ENCODE results near the gene PINLYP.
"Not testable (repeated sequence)": the region's sequence is repeated elsewhere in the genome, so short reads cannot be mapped to it uniquely, and the experiment has no call there.

Gene PINLYP

DNA sequence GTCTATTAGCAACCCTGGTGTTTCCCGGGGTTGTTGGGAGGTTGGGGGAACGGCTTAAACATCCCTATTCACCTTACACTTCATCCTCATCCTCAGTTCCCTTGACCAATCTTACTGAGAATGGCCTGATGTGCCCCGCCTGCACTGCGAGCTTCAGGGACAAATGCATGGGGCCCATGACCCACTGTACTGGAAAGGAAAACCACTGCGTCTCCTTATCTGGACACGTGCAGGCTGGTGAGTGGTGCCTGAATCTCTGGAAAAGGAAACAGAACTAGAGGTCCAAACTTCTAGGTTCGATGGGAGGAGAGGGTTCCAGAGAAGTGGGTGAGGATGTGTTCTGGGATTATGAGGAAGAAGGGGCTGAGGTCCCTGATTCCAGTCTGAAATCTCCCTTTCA is 5.9 kb downstream of the PINLYP start:
- H3K27me3 ChIP-seq (ENCODE audit: control insufficient read depth in 2 of 2, insufficient read depth in 2 of 2, low read length in 2 of 2): no peaks in the 10 kb centered on the region
- peaks cover 0 to 2% of the 10 kb centered on the region in 2 donors for H3K4me1 ChIP-seq (ENCODE audit: control insufficient read depth in 2 of 2, insufficient read depth in 2 of 2, low read length in 2 of 2)
- peak overlapping the region; percentile 1 to 57 for H3K4me3 ChIP-seq (ENCODE audit: low read length in 2 of 2)
- H3K36me3 ChIP-seq (ENCODE audit: control insufficient read depth in 2 of 2, insufficient read depth in 2 of 2, low read length in 2 of 2): no peaks in the 10 kb centered on the region
- no peak overlapping the region for H3K27ac ChIP-seq (ENCODE audit: low read depth in 2 of 2, low read length in 2 of 2)
- no peaks in the 10 kb centered on the region for H3K9me3 ChIP-seq (ENCODE audit: control insufficient read depth in 2 of 2, low read length in 2 of 2)
- no peak overlapping the region for H3K9ac ChIP-seq (ENCODE audit: low read depth in 1 of 2, low read length in 2 of 2)

DNA sequence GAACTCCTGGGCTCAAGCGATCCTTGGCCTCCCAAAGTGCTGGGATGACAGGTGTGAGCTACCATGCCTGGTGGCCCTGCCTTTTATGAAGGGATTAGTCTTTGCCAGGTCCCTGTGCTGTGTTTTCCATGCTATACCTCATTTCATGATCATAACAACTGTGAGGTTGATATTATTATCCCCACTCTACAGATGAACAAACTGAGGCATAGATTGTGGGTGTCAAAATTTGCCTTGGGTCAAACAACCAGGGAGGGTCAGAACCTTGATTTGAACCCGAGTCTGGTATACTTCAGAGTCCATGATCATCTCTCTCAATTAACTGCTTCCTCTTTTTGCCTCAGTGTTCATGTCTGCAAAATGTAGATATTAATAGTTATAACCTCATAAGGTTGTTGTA is 6.9 kb downstream of the PINLYP start:
- Histone ChIP-seq H3K4me3 (ENCODE audit: low read length in 2 of 2) (no peak overlapping the region), H3K36me3 (ENCODE audit: control insufficient read depth in 2 of 2, insufficient read depth in 2 of 2, low read length in 2 of 2) (no peaks in the 10 kb centered on the region), H3K27ac (ENCODE audit: low read depth in 2 of 2, low read length in 2 of 2) (no peak overlapping the region), H3K27me3 (ENCODE audit: control insufficient read depth in 2 of 2, insufficient read depth in 2 of 2, low read length in 2 of 2) (no peaks in the 10 kb centered on the region), H3K9ac (ENCODE audit: low read depth in 1 of 2, low read length in 2 of 2) (no peak overlapping the region), H3K9me3 (ENCODE audit: control insufficient read depth in 2 of 2, low read length in 2 of 2) (no peaks in the 10 kb centered on the region), H3K4me1 (ENCODE audit: control insufficient read depth in 2 of 2, insufficient read depth in 2 of 2, low read length in 2 of 2) (peaks cover 0 to 2% of the 10 kb centered on the region in 2 donors)

DNA sequence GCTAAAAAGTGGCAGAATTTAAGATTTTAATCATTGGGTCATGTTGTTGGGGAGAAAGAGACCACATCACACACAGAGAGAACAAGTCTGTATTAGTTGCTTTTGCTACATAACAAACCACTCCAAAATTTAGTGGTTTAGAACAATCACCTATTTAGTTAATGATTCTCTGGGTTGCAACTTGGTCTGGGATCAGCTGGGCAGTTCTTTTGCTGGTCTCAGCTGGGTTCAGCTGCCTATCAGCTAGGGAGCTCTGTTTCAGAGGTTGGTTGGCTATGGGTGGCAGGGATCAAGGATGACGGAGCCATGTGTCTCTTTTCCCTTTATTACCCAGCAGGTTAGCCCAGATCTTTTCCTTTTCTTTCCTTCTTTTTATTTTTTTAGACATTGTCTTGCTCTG is 8.9 kb downstream of the PINLYP start:
- Histone ChIP-seq H3K9me3 (ENCODE audit: control insufficient read depth in 2 of 2, low read length in 2 of 2) (no peaks in the 10 kb centered on the region), H3K9ac (ENCODE audit: low read depth in 1 of 2, low read length in 2 of 2) (no peak overlapping the region), H3K4me3 (ENCODE audit: low read length in 2 of 2) (no peak overlapping the region), H3K36me3 (ENCODE audit: control insufficient read depth in 2 of 2, insufficient read depth in 2 of 2, low read length in 2 of 2) (no peaks in the 10 kb centered on the region), H3K4me1 (ENCODE audit: control insufficient read depth in 2 of 2, insufficient read depth in 2 of 2, low read length in 2 of 2) (peaks cover 0 to 2% of the 10 kb centered on the region in 2 donors), H3K27me3 (ENCODE audit: control insufficient read depth in 2 of 2, insufficient read depth in 2 of 2, low read length in 2 of 2) (no peaks in the 10 kb centered on the region), H3K27ac (ENCODE audit: low read depth in 2 of 2, low read length in 2 of 2) (no peak overlapping the region)

DNA sequence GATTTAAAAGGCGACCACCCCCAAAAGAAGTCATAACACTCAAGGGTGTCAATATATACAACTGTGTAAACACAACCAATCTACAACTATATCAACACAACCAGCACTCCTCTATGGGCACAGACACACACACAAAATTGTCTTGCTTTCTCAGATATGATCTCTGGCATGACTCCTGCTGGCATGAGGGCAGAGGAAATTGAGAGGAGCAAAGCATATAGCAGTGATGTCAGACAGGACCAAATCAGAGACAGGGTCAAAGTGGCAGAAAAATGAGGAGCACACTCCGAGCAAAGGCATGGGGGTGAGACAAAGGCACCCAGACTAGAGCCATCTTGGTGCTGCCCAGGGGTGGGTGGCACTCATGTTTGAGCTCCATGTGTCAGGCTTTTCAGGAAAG is 10.7 kb downstream of the PINLYP start:
- no peak overlapping the region for H3K9ac ChIP-seq (ENCODE audit: low read depth in 1 of 2, low read length in 2 of 2)

DNA sequence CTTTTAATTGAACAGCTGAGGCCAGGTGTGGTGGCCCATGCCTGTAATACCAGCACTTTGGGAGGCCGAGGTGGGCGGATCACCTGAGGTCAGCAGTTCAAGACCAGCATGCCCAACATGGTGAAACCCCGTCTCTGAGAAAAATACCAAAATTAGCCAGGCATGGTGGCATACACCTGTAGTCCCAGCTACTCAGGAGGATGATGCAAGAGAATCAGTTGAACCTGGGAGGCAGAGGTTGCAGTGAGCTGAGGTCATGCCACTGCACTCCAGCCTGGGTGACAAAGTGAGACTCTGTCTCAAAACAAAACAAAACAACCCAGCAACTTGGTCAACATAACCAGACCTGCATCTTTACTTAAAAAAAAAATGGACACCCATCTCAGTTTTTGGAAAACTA is 11.4 kb downstream of the PINLYP start:
- H3K9ac ChIP-seq (ENCODE audit: low read depth in 1 of 2, low read length in 2 of 2); H3K36me3 ChIP-seq (ENCODE audit: control insufficient read depth in 2 of 2, insufficient read depth in 2 of 2, low read length in 2 of 2): not testable (repeated sequence)

More for the DNA sequence above, 10.7 kb downstream of the PINLYP start:
- Histone ChIP-seq H3K27ac (ENCODE audit: low read depth in 2 of 2, low read length in 2 of 2) (no peak overlapping the region), H3K4me3 (ENCODE audit: low read length in 2 of 2) (no peak overlapping the region), H3K4me1 (ENCODE audit: control insufficient read depth in 2 of 2, insufficient read depth in 2 of 2, low read length in 2 of 2) (peaks cover 0 to 2% of the 10 kb centered on the region in 2 donors), H3K9me3 (ENCODE audit: control insufficient read depth in 2 of 2, low read length in 2 of 2) (no peaks in the 10 kb centered on the region), H3K36me3 (ENCODE audit: control insufficient read depth in 2 of 2, insufficient read depth in 2 of 2, low read length in 2 of 2) (peaks cover 0 to 8% of the 10 kb centered on the region in 2 donors), H3K27me3 (ENCODE audit: control insufficient read depth in 2 of 2, insufficient read depth in 2 of 2, low read length in 2 of 2) (no peaks in the 10 kb centered on the region)

DNA sequence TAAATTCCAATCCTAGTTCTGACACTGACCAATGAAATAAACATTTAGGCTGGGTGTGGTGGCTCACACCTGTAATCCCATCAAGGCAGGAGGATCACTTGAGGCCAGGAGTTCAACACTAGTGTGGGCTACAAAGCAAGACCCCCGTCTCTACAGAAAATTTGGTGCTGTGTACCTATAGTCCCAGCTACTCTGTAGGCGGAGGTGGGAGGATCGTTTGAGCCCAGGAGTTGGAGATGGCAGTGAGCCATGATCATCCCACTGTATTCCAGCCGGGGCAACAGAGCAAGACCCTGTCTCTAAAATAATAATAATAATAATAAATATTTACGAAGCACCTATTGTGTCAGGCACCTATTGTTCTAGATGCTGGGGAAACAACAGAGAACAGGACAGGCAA is 13.7 kb downstream of the PINLYP start:
- Histone ChIP-seq H3K4me3 (ENCODE audit: low read length in 2 of 2) (no peak overlapping the region), H3K27me3 (ENCODE audit: control insufficient read depth in 2 of 2, insufficient read depth in 2 of 2, low read length in 2 of 2) (no peaks in the 10 kb centered on the region), H3K27ac (ENCODE audit: low read depth in 2 of 2, low read length in 2 of 2) (no peak overlapping the region), H3K4me1 (ENCODE audit: control insufficient read depth in 2 of 2, insufficient read depth in 2 of 2, low read length in 2 of 2) (peaks cover 4 to 5% of the 10 kb centered on the region in 2 donors), H3K36me3 (ENCODE audit: control insufficient read depth in 2 of 2, insufficient read depth in 2 of 2, low read length in 2 of 2) (peaks cover 0 to 24% of the 10 kb centered on the region in 2 donors), H3K9me3 (ENCODE audit: control insufficient read depth in 2 of 2, low read length in 2 of 2) (no peaks in the 10 kb centered on the region), H3K9ac (ENCODE audit: low read depth in 1 of 2, low read length in 2 of 2) (no peak overlapping the region)

More for the DNA sequence above, 11.4 kb downstream of the PINLYP start:
- not testable (repeated sequence) for H3K4me3 ChIP-seq (ENCODE audit: low read length in 2 of 2); H3K4me1 ChIP-seq (ENCODE audit: control insufficient read depth in 2 of 2, insufficient read depth in 2 of 2, low read length in 2 of 2); H3K27ac ChIP-seq (ENCODE audit: low read depth in 2 of 2, low read length in 2 of 2); H3K9me3 ChIP-seq (ENCODE audit: control insufficient read depth in 2 of 2, low read length in 2 of 2); H3K27me3 ChIP-seq (ENCODE audit: control insufficient read depth in 2 of 2, insufficient read depth in 2 of 2, low read length in 2 of 2)

DNA sequence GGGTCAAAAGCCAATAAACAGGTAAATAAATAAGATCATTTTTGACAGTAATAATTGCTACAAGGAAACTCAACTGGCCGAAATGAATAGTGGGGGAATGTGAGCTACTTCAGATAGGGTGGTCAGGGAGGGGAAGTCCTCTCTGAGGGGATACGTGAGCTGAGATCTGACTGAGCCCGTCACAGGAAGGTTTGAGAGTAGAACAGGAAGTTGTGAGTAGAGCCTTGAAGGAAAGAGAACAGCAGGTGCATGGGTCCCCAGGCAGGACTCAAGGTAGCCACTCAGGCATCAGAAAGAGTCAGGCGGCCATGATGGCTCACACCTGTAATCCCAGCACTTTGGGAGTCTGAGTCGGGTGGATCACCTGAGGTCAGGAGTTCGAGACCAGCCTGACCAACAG is 14.1 kb downstream of the PINLYP start:
- Histone ChIP-seq H3K9ac (ENCODE audit: low read depth in 1 of 2, low read length in 2 of 2) (no peak overlapping the region), H3K4me3 (ENCODE audit: low read length in 2 of 2) (no peak overlapping the region), H3K4me1 (ENCODE audit: control insufficient read depth in 2 of 2, insufficient read depth in 2 of 2, low read length in 2 of 2) (peaks cover 7% of the 10 kb centered on the region in 2 donors), H3K9me3 (ENCODE audit: control insufficient read depth in 2 of 2, low read length in 2 of 2) (no peaks in the 10 kb centered on the region), H3K36me3 (ENCODE audit: control insufficient read depth in 2 of 2, insufficient read depth in 2 of 2, low read length in 2 of 2) (peaks cover 0 to 24% of the 10 kb centered on the region in 2 donors), H3K27me3 (ENCODE audit: control insufficient read depth in 2 of 2, insufficient read depth in 2 of 2, low read length in 2 of 2) (no peaks in the 10 kb centered on the region), H3K27ac (ENCODE audit: low read depth in 2 of 2, low read length in 2 of 2) (no peak overlapping the region)

DNA sequence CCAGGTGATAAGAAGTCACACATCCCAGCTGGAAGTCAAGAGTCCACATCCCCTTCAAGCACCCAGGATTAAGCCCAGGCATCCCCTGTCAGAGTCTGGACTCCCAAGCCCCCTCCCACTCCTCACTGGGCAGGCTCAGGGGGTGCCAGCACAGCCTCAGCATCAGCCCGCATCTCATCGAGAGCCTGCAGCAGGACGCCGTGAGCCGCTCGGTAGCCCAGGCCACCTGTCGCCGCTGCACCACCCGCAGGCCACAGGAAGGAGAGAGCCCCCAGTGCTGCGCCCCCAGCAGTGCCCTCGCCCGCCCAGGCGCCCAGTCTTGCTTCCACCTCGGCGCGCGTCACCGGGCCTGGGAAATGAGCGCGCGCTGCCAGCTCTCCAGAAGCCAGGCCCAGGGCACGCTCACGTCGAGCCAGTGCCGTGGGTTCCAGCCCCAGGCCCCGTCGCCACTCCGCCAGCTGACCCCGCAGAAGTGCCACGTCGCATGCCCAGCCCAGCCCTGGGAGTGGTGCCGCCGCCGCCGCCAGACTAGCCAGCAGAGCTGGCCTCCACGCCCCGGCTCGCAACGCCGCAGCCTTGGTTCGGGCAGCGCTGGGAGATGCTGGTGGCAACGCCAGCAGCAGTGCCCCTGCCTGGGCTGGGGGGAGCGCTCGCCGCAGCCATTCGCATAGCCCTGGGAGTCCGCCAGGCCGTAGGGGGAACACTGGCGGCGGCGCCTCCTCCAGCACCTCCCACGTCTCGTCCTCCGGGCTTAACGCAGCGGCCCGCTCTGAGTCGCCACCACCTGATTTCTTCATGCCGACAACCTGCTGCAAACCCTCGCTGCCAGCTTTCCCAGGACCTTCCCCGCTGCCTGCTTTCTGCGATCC is 16.5 kb downstream of the PINLYP start:
- peaks cover 14 to 22% of the 10 kb centered on the region in 2 donors for H3K4me1 ChIP-seq (ENCODE audit: control insufficient read depth in 2 of 2, insufficient read depth in 2 of 2, low read length in 2 of 2)
- H3K36me3 ChIP-seq (ENCODE audit: control insufficient read depth in 2 of 2, insufficient read depth in 2 of 2, low read length in 2 of 2): peaks cover 0 to 24% of the 10 kb centered on the region in 2 donors
- no peak overlapping the region for H3K9ac ChIP-seq (ENCODE audit: low read depth in 1 of 2, low read length in 2 of 2)
- H3K4me3 ChIP-seq (ENCODE audit: low read length in 2 of 2): no peak overlapping the region
- no peaks in the 10 kb centered on the region for H3K9me3 ChIP-seq (ENCODE audit: control insufficient read depth in 2 of 2, low read length in 2 of 2)
- H3K27ac ChIP-seq (ENCODE audit: low read depth in 2 of 2, low read length in 2 of 2): no peak overlapping the region
- no peaks in the 10 kb centered on the region for H3K27me3 ChIP-seq (ENCODE audit: control insufficient read depth in 2 of 2, insufficient read depth in 2 of 2, low read length in 2 of 2)

DNA sequence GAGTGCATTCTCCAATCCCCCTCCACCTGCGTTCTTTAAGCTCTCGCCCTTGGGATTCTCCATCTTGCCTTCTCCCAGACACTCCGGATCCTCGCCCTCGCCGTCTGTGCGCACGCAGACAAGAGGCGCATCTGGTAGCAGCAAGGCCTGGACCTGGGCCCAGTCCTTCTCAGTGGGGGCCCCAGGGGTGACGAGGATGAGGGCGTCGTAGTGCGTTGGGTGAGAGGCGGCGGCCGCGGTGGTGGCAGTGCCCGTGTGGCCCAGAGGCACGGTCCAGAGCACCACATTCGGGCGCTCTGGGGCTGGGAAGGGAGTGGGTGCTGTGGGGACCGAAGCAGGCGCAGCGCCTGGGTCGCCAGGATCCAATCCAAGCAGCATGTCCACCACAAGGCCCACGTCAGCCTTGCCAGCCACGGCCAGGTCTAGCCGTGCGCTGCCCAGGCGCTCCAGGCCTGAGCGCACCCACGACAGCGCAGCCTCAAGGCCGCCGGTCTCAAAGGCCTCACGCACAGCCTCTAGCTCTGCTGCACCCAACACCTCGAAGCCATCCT is 17.3 kb downstream of the PINLYP start:
- H3K4me1 ChIP-seq (ENCODE audit: control insufficient read depth in 2 of 2, insufficient read depth in 2 of 2, low read length in 2 of 2): peaks cover 22 to 29% of the 10 kb centered on the region in 2 donors
- no peaks in the 10 kb centered on the region for H3K27me3 ChIP-seq (ENCODE audit: control insufficient read depth in 2 of 2, insufficient read depth in 2 of 2, low read length in 2 of 2)
- no peak overlapping the region for H3K27ac ChIP-seq (ENCODE audit: low read depth in 2 of 2, low read length in 2 of 2)
- H3K9me3 ChIP-seq (ENCODE audit: control insufficient read depth in 2 of 2, low read length in 2 of 2): no peaks in the 10 kb centered on the region
- peaks cover 0 to 24% of the 10 kb centered on the region in 2 donors for H3K36me3 ChIP-seq (ENCODE audit: control insufficient read depth in 2 of 2, insufficient read depth in 2 of 2, low read length in 2 of 2)
- no peak overlapping the region for H3K4me3 ChIP-seq (ENCODE audit: low read length in 2 of 2)
- no peak overlapping the region for H3K9ac ChIP-seq (ENCODE audit: low read depth in 1 of 2, low read length in 2 of 2)

DNA sequence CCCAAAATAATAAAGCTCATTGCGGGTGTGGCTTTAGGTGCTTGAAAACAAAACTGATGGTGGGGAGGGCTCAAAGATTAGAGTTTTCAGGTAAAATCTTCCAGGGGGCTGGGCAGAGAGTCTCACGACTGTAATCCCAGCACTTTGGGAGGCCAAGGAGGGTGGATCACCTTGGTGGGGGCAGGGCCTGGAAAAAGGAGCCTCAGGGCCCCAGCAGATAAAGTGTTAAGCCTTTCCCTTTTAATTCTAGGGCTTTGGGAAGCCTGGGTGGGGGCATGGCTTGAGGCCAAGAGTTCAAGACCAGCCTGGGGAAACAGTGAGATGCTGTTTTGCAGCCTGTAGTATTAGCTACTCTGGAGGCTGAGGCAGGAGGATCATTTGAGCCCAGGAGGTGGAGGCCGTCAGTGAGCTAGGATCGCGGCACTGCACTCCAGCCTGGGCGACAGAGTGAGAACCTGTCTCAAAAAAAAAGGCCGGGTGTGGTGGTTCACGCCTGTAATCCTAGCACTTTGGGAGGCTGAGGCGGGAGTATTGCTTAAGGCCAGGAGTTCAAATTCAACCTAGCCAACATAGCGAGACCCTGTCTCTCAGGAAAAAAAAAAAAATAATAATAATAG is 18.6 kb downstream of the PINLYP start:
- Histone ChIP-seq H3K36me3 (ENCODE audit: control insufficient read depth in 2 of 2, insufficient read depth in 2 of 2, low read length in 2 of 2) (peaks cover 3 to 27% of the 10 kb centered on the region in 2 donors), H3K9ac (ENCODE audit: low read depth in 1 of 2, low read length in 2 of 2) (peak overlapping the region in 1 of 2 donors; percentile 92), H3K9me3 (ENCODE audit: control insufficient read depth in 2 of 2, low read length in 2 of 2) (no peaks in the 10 kb centered on the region), H3K4me3 (ENCODE audit: low read length in 2 of 2) (peak overlapping the region in 1 of 2 donors; percentile 98), H3K27ac (ENCODE audit: low read depth in 2 of 2, low read length in 2 of 2) (no peak overlapping the region), H3K4me1 (ENCODE audit: control insufficient read depth in 2 of 2, insufficient read depth in 2 of 2, low read length in 2 of 2) (peaks cover 22 to 30% of the 10 kb centered on the region in 2 donors), H3K27me3 (ENCODE audit: control insufficient read depth in 2 of 2, insufficient read depth in 2 of 2, low read length in 2 of 2) (no peaks in the 10 kb centered on the region)

All from mucosa of rectum (tissue), 2 donors.